PC-9 (cell line): ENCODE data around the gene GRID2.

Source experiments
- EZH2 ChIP-seq: fragments of 200-600 bp; sonication (generic); IDR thresholded peaks from 2 replicates; pipeline ENCODE4 v1.8.0; 2017; ENCODE audit warnings: antibody characterized with exemption, low read depth
- TF ChIP-seq, protein P1 (sequence below): fragments of 200-600 bp; sonication (generic); conservative IDR thresholded peaks from 2 replicates; pipeline ENCODE4 v1.6.1; 2017; ENCODE audit warnings: mixed run types, antibody characterized with exemption, mild to moderate bottlenecking, moderate library complexity

DNA sequence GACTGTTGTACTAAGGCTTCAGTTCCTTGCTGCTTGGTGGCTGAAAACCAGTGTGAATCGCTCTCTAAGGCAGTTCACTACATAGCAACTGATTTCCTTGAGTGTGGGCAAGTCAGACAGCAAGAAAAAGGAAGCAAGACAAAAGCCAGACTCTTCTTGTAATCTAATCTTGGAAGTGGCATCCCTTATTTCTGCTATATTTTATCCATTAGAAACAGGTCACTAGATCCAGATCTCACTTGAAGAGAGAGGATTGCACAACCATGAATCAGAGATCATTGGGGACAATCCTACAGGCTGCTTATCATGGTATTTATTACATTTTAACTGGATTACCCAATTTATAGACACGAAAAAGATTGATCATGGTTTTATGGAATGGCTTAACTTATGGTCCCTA lies 684.5 kb downstream of the GRID2 start:
- no peak for TF ChIP-seq EZH2
- TF ChIP-seq, protein P1, sequence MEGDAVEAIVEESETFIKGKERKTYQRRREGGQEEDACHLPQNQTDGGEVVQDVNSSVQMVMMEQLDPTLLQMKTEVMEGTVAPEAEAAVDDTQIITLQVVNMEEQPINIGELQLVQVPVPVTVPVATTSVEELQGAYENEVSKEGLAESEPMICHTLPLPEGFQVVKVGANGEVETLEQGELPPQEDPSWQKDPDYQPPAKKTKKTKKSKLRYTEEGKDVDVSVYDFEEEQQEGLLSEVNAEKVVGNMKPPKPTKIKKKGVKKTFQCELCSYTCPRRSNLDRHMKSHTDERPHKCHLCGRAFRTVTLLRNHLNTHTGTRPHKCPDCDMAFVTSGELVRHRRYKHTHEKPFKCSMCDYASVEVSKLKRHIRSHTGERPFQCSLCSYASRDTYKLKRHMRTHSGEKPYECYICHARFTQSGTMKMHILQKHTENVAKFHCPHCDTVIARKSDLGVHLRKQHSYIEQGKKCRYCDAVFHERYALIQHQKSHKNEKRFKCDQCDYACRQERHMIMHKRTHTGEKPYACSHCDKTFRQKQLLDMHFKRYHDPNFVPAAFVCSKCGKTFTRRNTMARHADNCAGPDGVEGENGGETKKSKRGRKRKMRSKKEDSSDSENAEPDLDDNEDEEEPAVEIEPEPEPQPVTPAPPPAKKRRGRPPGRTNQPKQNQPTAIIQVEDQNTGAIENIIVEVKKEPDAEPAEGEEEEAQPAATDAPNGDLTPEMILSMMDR: no peak
